ENCODE data around the gene LSM7.
A peak's percentile ranks its signal among the peaks of the same experiment; 100 is the strongest.

Gene LSM7

DNA sequence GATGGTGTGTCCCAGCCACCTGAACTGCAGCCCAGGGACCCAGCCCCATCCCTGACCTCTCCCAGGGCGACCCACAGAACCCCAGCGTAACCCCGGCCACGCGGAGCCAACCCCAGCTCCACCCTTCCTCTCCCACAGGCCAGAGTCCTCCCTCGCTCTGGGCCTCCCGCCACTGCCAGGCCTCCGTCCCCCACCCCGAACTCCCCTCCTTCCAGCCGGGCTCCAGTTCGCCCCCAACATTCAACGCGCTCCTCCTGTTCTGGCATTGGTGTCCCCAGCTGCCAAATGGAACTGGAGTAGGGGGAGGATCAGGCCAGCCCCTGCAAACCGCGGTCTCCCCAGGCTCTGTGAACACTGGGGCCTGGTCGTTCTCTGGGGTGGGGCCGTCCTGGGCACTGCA lies 27.9 kb downstream of the LSM7 start:
- H3K79me2 ChIP-seq (ENCODE audit: control insufficient read depth, insufficient read depth, low read length, poor library complexity), result no peaks in the 10 kb centered on the region
- H3K18ac ChIP-seq (ENCODE audit: low read length), result no peak overlapping the region
- no peak for DNase-seq
- H3K9ac ChIP-seq (ENCODE audit: low read length), result no peak overlapping the region
- no peaks in the 10 kb centered on the region for H3K9me3 ChIP-seq (ENCODE audit: insufficient read depth, low read depth, low read length)
- H3K27me3 ChIP-seq (ENCODE audit: insufficient read depth, low read length), result peaks cover 6% of the 10 kb centered on the region
- no peak overlapping the region for H2BK12ac ChIP-seq (ENCODE audit: low read length)
- H3K14ac ChIP-seq (ENCODE audit: low read length), result no peak overlapping the region
- no peak overlapping the region for H4K8ac ChIP-seq (ENCODE audit: low read depth, low read length)
- H3K4me1 ChIP-seq (ENCODE audit: control insufficient read depth in 1 of 2, insufficient read depth in 2 of 2, low read length in 2 of 2), result no peaks in the 10 kb centered on the region
- H3K4ac ChIP-seq (ENCODE audit: low read depth, low read length), result no peak overlapping the region
- H3K36me3 ChIP-seq (ENCODE audit: control insufficient read depth in 1 of 2, insufficient read depth in 2 of 2, low read length in 2 of 2), result no peaks in the 10 kb centered on the region
- H2BK5ac ChIP-seq (ENCODE audit: low read depth, low read length, poor library complexity), result no peak overlapping the region
- WGBS (ENCODE audit: extremely low coverage, insufficient coverage, insufficient read length), result no CpG with 5 or more reads among the region's 17 CpGs
- no peak overlapping the region for H2AK5ac ChIP-seq (ENCODE audit: low read length)
- H3K23ac ChIP-seq (ENCODE audit: low read length), result no peak overlapping the region
- H3K4me3 ChIP-seq (ENCODE audit: low read depth, low read length), result no peak overlapping the region
- H2AFZ ChIP-seq (ENCODE audit: insufficient read depth, low read length, poor library complexity), result no peak overlapping the region
- H4K91ac ChIP-seq (ENCODE audit: low read depth, low read length), result no peak overlapping the region
- H3K79me1 ChIP-seq (ENCODE audit: low read length), result no peaks in the 10 kb centered on the region
- no peak overlapping the region for H3K4me2 ChIP-seq (ENCODE audit: low read length)
- H2BK120ac ChIP-seq (ENCODE audit: insufficient read depth, low read length, poor library complexity), result no peak overlapping the region
- no peak overlapping the region for H3K27ac ChIP-seq (ENCODE audit: low read depth, low read length)
- no peak overlapping the region for H4K12ac ChIP-seq (ENCODE audit: low read depth, low read length)

DNA sequence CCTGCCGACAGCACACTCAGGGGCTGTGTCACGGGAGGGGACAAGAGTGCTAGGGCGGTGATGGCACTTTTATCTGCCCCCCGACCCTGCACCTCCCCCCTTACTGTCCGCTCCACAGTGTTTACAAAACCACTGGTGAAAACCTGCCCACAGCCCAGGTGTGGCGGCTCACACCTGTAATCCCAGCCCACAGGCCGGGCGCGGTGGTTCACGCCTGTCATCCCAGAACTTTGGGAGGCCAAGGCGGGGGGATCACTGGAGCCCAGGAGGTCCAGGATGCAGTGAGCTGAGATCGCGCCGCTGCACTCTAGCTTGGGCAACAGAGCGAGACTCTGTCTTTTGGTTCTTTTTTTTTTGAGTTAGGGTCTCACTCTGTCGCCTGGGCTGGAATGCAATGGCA lies 32.2 kb downstream of the LSM7 start:
- Histone ChIP-seq H3K18ac (ENCODE audit: low read length) (no peak overlapping the region), H2BK5ac (ENCODE audit: low read depth, low read length, poor library complexity) (no peak overlapping the region)

DNA sequence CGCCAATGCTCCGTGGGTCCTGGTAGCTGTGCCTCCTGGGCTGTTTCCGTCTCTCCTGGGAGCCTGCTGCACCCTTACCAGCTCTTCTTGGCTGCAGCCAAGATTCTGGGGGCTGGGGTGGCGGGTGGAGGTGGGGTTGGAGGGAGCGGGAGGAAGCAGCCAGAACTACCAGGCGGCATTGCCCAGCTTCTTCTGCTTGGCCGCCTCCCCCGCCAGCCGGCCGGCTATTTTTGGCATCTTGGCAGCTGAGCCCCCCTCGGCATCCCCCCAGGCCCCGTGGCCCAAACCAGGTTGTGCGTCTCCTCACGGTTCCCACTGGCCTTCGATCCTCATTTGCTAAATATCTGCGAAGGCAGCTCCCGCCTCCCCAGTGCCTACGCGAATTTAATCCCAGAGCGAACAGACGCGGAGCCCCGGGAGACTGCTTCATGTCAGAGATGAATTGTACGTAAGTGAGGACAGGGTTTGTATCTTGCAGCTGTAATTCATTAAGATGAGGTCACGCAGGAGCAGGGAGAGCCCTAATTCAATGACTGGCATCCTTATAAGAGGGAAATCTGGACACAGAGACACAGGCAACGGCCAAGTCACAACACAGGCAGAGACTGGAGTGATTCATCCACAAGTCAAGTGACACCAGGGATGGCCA lies 33.6 kb downstream of the LSM7 start:
- no peaks in the 10 kb centered on the region for H3K79me2 ChIP-seq (ENCODE audit: control insufficient read depth, insufficient read depth, low read length, poor library complexity)
- H3K79me1 ChIP-seq (ENCODE audit: low read length), result no peaks in the 10 kb centered on the region
- H3K4me3 ChIP-seq (ENCODE audit: low read depth, low read length), result no peak overlapping the region
- H3K4me2 ChIP-seq (ENCODE audit: low read length), result no peak overlapping the region
- H3K9me3 ChIP-seq (ENCODE audit: insufficient read depth, low read depth, low read length), result peaks cover 16% of the 10 kb centered on the region
- DNase-seq, result no peak
- H2AFZ ChIP-seq (ENCODE audit: insufficient read depth, low read length, poor library complexity), result no peak overlapping the region
- H4K8ac ChIP-seq (ENCODE audit: low read depth, low read length), result no peak overlapping the region
- no peak overlapping the region for H3K14ac ChIP-seq (ENCODE audit: low read length)
- H2BK12ac ChIP-seq (ENCODE audit: low read length), result no peak overlapping the region
- no peak overlapping the region for H2AK5ac ChIP-seq (ENCODE audit: low read length)
- H2BK120ac ChIP-seq (ENCODE audit: insufficient read depth, low read length, poor library complexity), result no peak overlapping the region
- WGBS (ENCODE audit: extremely low coverage, insufficient coverage, insufficient read length), result no CpG with 5 or more reads among the region's 26 CpGs
- no peaks in the 10 kb centered on the region for H3K36me3 ChIP-seq (ENCODE audit: control insufficient read depth in 1 of 2, insufficient read depth in 2 of 2, low read length in 2 of 2)
- H3K27ac ChIP-seq (ENCODE audit: low read depth, low read length), result no peak overlapping the region
- H4K91ac ChIP-seq (ENCODE audit: low read depth, low read length), result no peak overlapping the region
- no peak overlapping the region for H3K4ac ChIP-seq (ENCODE audit: low read depth, low read length)
- H4K12ac ChIP-seq (ENCODE audit: low read depth, low read length), result no peak overlapping the region
- no peak overlapping the region for H2BK5ac ChIP-seq (ENCODE audit: low read depth, low read length, poor library complexity)
- no peak overlapping the region for H3K23ac ChIP-seq (ENCODE audit: low read length)
- peaks cover 9 to 19% of the 10 kb centered on the region in 2 experiments for H3K4me1 ChIP-seq (ENCODE audit: control insufficient read depth in 1 of 2, insufficient read depth in 2 of 2, low read length in 2 of 2)
- H3K18ac ChIP-seq (ENCODE audit: low read length), result no peak overlapping the region
- H3K27me3 ChIP-seq (ENCODE audit: insufficient read depth, low read length), result peaks cover 26% of the 10 kb centered on the region
- H3K9ac ChIP-seq (ENCODE audit: low read length), result no peak overlapping the region

More for the DNA sequence above, 32.2 kb downstream of the LSM7 start:
- Histone ChIP-seq H3K9me3 (ENCODE audit: insufficient read depth, low read depth, low read length) (peaks cover 6% of the 10 kb centered on the region), H3K9ac (ENCODE audit: low read length) (no peak overlapping the region), H3K27ac (ENCODE audit: low read depth, low read length) (no peak overlapping the region), H2AK5ac (ENCODE audit: low read length) (no peak overlapping the region), H3K4me2 (ENCODE audit: low read length) (no peak overlapping the region), H3K14ac (ENCODE audit: low read length) (no peak overlapping the region), H3K4me1 (ENCODE audit: control insufficient read depth in 1 of 2, insufficient read depth in 2 of 2, low read length in 2 of 2) (peaks cover 4 to 6% of the 10 kb centered on the region in 2 experiments), H3K4ac (ENCODE audit: low read depth, low read length) (no peak overlapping the region), H3K36me3 (ENCODE audit: control insufficient read depth in 1 of 2, insufficient read depth in 2 of 2, low read length in 2 of 2) (no peaks in the 10 kb centered on the region), H3K23ac (ENCODE audit: low read length) (no peak overlapping the region), H3K79me2 (ENCODE audit: control insufficient read depth, insufficient read depth, low read length, poor library complexity) (no peaks in the 10 kb centered on the region), H3K4me3 (ENCODE audit: low read depth, low read length) (no peak overlapping the region), H2BK120ac (ENCODE audit: insufficient read depth, low read length, poor library complexity) (no peak overlapping the region), H2AFZ (ENCODE audit: insufficient read depth, low read length, poor library complexity) (no peak overlapping the region), H4K8ac (ENCODE audit: low read depth, low read length) (no peak overlapping the region), H4K91ac (ENCODE audit: low read depth, low read length) (no peak overlapping the region), H4K12ac (ENCODE audit: low read depth, low read length) (no peak overlapping the region), H2BK12ac (ENCODE audit: low read length) (no peak overlapping the region), H3K27me3 (ENCODE audit: insufficient read depth, low read length) (peaks cover 13% of the 10 kb centered on the region), H3K79me1 (ENCODE audit: low read length) (no peaks in the 10 kb centered on the region)
- DNase-seq, result no peak
- no CpG with 5 or more reads among the region's 16 CpGs for WGBS (ENCODE audit: extremely low coverage, insufficient coverage, insufficient read length)

DNA sequence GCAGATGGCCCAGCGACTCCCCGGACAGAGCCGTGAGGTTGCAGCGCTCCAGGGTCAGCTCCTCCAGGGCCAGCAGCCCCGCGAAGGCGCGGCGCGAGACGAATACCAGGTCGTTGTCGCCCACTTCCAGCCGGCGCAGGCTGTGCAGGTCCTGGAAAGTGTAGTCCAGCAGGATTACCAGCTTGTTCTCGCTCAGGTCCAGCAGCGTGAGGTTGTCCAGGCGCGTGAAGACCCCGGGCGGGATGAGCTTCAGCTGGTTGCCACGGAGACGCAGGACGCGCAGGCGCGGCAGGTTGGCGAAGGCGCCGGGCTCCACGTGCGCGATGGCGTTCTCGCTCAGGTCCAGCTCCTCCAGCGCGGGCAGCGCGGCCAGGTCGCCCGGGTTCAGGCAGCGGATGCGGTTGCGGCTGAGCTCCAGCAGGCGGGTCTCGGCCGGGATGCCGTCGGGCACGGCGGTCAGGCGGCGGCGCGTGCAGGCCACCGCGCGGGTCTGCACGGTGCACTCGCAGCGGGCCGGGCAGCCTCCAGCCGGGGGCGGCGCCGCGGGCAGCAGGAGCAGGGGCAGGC lies 37.1 kb downstream of the LSM7 start:
- Histone ChIP-seq H3K4me3 (ENCODE audit: low read depth, low read length) (no peak overlapping the region), H2BK5ac (ENCODE audit: low read depth, low read length, poor library complexity) (no peak overlapping the region), H4K91ac (ENCODE audit: low read depth, low read length) (no peak overlapping the region), H4K8ac (ENCODE audit: low read depth, low read length) (no peak overlapping the region), H2AK5ac (ENCODE audit: low read length) (no peak overlapping the region), H3K4me2 (ENCODE audit: low read length) (peak overlapping the region; percentile 57), H3K79me1 (ENCODE audit: low read length) (no peaks in the 10 kb centered on the region), H3K27me3 (ENCODE audit: insufficient read depth, low read length) (peaks cover 49% of the 10 kb centered on the region), H3K23ac (ENCODE audit: low read length) (no peak overlapping the region), H3K18ac (ENCODE audit: low read length) (no peak overlapping the region), H3K79me2 (ENCODE audit: control insufficient read depth, insufficient read depth, low read length, poor library complexity) (no peaks in the 10 kb centered on the region), H3K9me3 (ENCODE audit: insufficient read depth, low read depth, low read length) (peaks cover 24% of the 10 kb centered on the region), H2AFZ (ENCODE audit: insufficient read depth, low read length, poor library complexity) (no peak overlapping the region), H3K4ac (ENCODE audit: low read depth, low read length) (no peak overlapping the region), H3K14ac (ENCODE audit: low read length) (no peak overlapping the region), H3K36me3 (ENCODE audit: control insufficient read depth in 1 of 2, insufficient read depth in 2 of 2, low read length in 2 of 2) (no peaks in the 10 kb centered on the region), H2BK12ac (ENCODE audit: low read length) (no peak overlapping the region), H3K9ac (ENCODE audit: low read length) (no peak overlapping the region), H3K27ac (ENCODE audit: low read depth, low read length) (no peak overlapping the region), H3K4me1 (ENCODE audit: control insufficient read depth in 1 of 2, insufficient read depth in 2 of 2, low read length in 2 of 2) (peaks cover 9 to 20% of the 10 kb centered on the region in 2 experiments), H2BK120ac (ENCODE audit: insufficient read depth, low read length, poor library complexity) (no peak overlapping the region), H4K12ac (ENCODE audit: low read depth, low read length) (no peak overlapping the region)
- no CpG with 5 or more reads among the region's 67 CpGs for WGBS (ENCODE audit: extremely low coverage, insufficient coverage, insufficient read length)
- peak in 1 of 2 donors; percentile 51 for DNase-seq

Data from trophoblast cell (in vitro differentiated cells and primary cell).